ENCODE results near the gene ZIM2. TPM values are rescaled to one million over a fixed set of nuclear protein-coding genes. Genes with fewer than 3 reads are reported as not detected.

Gene ZIM2
- total and polyA plus RNA-seq, 10 donors = 0.73 TPM; not detected in 9

DNA sequence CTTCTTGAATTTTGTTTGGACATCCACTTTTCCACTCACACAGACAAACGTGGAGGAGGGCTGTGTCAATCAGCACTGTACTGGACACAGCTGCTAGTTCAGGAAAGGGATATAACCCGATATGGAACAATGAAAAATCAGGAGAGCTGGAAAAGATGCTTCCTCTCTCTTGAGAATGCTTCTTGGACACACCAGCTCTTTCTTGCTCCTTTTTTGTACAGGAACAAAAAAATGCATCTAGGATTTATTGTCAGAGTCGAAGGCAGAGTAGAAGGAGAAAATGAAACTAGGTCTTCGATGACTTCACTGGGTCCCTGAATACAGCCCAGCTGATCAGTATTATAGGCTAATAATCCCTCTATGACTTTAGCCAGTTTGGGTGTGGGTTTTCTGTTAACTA lies 62.2 kb downstream of the ZIM2 start:
- TF ChIP-seq, protein P1, sequence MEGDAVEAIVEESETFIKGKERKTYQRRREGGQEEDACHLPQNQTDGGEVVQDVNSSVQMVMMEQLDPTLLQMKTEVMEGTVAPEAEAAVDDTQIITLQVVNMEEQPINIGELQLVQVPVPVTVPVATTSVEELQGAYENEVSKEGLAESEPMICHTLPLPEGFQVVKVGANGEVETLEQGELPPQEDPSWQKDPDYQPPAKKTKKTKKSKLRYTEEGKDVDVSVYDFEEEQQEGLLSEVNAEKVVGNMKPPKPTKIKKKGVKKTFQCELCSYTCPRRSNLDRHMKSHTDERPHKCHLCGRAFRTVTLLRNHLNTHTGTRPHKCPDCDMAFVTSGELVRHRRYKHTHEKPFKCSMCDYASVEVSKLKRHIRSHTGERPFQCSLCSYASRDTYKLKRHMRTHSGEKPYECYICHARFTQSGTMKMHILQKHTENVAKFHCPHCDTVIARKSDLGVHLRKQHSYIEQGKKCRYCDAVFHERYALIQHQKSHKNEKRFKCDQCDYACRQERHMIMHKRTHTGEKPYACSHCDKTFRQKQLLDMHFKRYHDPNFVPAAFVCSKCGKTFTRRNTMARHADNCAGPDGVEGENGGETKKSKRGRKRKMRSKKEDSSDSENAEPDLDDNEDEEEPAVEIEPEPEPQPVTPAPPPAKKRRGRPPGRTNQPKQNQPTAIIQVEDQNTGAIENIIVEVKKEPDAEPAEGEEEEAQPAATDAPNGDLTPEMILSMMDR (IDR thresholded peaks at IDR 0.05 in 8 of 11, conservative IDR thresholded peaks at IDR 0.05 in 3 of 11) = no peak
- TF ChIP-seq POLR2AphosphoS5 (IDR thresholded peaks at IDR 0.05) = no peak
- no peak for TF ChIP-seq POLR2A (IDR thresholded peaks at IDR 0.05)
- Histone ChIP-seq H3K9me3 (peaks cover 0 to 84% (median 31%) of the 10 kb centered on the region in 8 donors), H3K4me1 (no peaks in the 10 kb centered on the region), H3K27me3 (replicated peaks in 1 of 7) (no peaks in the 10 kb centered on the region), H3K27ac (no peak overlapping the region), H3K36me3 (no peaks in the 10 kb centered on the region), H3K4me3 (no peak overlapping the region)
- WGBS, 5 donors = 68 to 86% (median 77%) methylated on average over 4 of the region's 4 CpGs
- intact Hi-C loops (cut with DNase I; ENCODE audit: low total_unique reads) = no loop called here
- DNase-seq = no peak

DNA sequence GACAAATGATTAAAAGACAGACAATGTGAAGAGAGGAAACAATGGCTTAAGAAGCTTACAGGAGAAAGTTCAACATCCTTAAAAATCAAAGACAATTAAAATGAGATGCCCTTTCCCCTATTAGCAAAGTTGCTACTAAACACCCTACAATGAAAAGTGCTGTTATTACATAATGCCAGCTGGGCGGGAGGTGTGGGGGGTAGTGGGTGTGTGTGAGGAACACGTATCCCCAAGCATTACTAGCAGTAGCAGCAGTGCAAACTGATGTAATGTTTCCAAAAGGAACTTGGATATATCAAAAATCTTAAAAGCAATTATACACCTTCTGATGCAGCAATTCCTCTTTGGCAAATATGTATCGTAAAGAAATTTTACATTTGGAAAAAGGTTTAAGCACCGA lies 70.9 kb downstream of the ZIM2 start:
- no peak for DNase-seq
- 86 to 94% (median 92%) methylated on average over 4 of the region's 4 CpGs for WGBS, 5 donors
- peaks cover 0 to 9% (median 0%) of the 10 kb centered on the region in 6 donors for H3K4me1 ChIP-seq
- intact Hi-C loops (cut with DNase I; ENCODE audit: low total_unique reads) = no loop called here
- no peaks in the 10 kb centered on the region for H3K27me3 ChIP-seq (replicated peaks in 1 of 7)
- no peak overlapping the region for H3K27ac ChIP-seq
- H3K36me3 ChIP-seq = no peaks in the 10 kb centered on the region
- no peak for TF ChIP-seq POLR2AphosphoS5 (IDR thresholded peaks at IDR 0.05)
- no peak overlapping the region for H3K4me3 ChIP-seq
- peaks cover 0 to 86% (median 37%) of the 10 kb centered on the region in 8 donors for H3K9me3 ChIP-seq

DNA sequence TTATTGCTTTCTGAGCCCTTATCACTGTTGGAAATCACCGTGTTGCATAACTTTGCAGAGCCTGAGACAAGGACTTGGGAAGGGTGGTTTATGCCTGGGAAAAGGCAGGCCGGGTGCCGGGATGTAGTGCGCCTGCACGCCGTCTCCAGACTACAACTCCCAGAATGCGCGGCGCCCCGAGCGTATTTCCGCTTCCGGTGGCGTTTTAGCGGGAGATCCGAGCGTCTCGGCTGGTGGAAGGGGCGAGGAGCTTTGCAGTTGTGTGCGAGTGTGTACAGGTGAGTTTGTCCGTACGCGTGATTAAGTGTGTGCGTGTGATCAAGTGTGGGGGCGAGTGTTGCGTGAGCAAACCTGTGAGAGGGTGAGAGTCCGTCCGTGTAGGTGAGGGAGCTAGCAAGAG lies 75.4 kb downstream of the ZIM2 start:
- H3K4me3 ChIP-seq = peak overlapping the region; percentile 14 to 74 (median 40)
- no peaks in the 10 kb centered on the region for H3K36me3 ChIP-seq
- peaks cover 0 to 9% (median 0%) of the 10 kb centered on the region in 6 donors for H3K4me1 ChIP-seq
- WGBS, 5 donors = 4 to 19% (median 7%) methylated on average over 19 to 28 of the region's 28 CpGs
- no peak overlapping the region for H3K27ac ChIP-seq
- TF ChIP-seq POLR2A (IDR thresholded peaks at IDR 0.05) (no peak), POLR2AphosphoS5 (IDR thresholded peaks at IDR 0.05) (peak; percentile 26 to 60 (median 51))
- H3K9me3 ChIP-seq = peaks cover 0 to 91% (median 66%) of the 10 kb centered on the region in 8 donors
- H3K27me3 ChIP-seq (replicated peaks in 1 of 7) = no peaks in the 10 kb centered on the region
- intact Hi-C loops (cut with DNase I; ENCODE audit: low total_unique reads) = no loop called here
- peak; percentile 75 for DNase-seq

DNA sequence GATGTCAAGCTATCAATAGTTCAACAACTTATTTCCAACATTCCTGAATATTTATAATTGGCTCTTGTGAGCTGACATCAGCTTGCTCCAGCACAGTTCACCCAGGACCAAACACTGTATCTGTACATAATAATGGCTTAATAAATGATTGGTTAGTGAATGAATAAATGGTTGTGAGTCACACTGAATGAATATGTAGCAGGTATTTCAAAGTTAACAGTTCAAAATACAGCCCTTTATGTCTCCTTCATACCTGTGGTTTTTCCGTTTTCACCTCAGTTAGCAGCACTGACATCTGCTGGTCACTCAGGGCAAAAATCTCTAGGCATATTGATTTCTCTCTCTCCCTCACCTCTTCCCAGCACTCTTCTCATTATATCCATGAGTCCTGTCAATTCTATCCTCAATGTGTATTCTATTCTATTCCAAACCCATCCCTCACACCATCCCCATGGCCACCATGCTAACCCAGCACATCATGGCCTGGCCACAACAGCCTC lies 76.3 kb downstream of the ZIM2 start:
- Histone ChIP-seq H3K4me3 (no peak overlapping the region), H3K9me3 (peaks cover 0 to 91% (median 70%) of the 10 kb centered on the region in 8 donors), H3K27me3 (replicated peaks in 1 of 7) (no peaks in the 10 kb centered on the region), H3K36me3 (no peaks in the 10 kb centered on the region), H3K4me1 (peaks cover 0 to 9% (median 0%) of the 10 kb centered on the region in 6 donors), H3K27ac (no peak overlapping the region)
- WGBS, 5 donors = 48 to 79% (median 74%) methylated on average over 1 of the region's 1 CpG
- TF ChIP-seq, protein P1 (IDR thresholded peaks at IDR 0.05 in 8 of 11, conservative IDR thresholded peaks at IDR 0.05 in 3 of 11) = no peak
- TF ChIP-seq POLR2AphosphoS5 (IDR thresholded peaks at IDR 0.05) (no peak), POLR2A (IDR thresholded peaks at IDR 0.05) (no peak)
- intact Hi-C loops (cut with DNase I; ENCODE audit: low total_unique reads) = no loop called here
- no peak for DNase-seq

DNA sequence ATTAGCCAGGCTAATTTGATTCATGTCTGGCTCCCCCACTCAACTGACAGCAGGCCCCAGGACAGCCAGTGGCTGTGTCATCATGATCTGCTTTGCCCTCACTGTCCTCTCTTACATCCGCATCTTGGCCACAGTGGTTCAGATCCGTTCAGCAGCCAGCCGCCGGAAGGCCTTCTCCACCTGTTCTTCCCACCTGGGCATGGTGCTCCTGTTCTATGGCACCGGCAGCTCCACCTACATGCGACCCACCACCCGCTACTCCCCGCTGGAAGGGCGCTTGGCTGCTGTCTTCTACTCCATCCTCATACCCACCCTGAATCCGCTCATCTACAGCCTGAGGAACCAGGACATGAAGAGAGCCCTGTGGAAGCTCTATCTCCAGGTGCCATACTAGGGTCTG lies 79.7 kb downstream of the ZIM2 start:
- DNase-seq = no peak
- Histone ChIP-seq H3K27me3 (replicated peaks in 1 of 7) (no peaks in the 10 kb centered on the region), H3K4me1 (peaks cover 0 to 9% (median 0%) of the 10 kb centered on the region in 6 donors), H3K9me3 (peaks cover 0 to 97% (median 72%) of the 10 kb centered on the region in 8 donors), H3K27ac (no peak overlapping the region), H3K36me3 (no peaks in the 10 kb centered on the region), H3K4me3 (no peak overlapping the region)
- 88 to 97% (median 90%) methylated on average over 10 of the region's 10 CpGs for WGBS, 5 donors
- intact Hi-C loops (cut with DNase I; ENCODE audit: low total_unique reads) = no loop called here
- TF ChIP-seq, protein P1 (IDR thresholded peaks at IDR 0.05 in 8 of 11, conservative IDR thresholded peaks at IDR 0.05 in 3 of 11) = no peak
- no peak for TF ChIP-seq POLR2AphosphoS5 (IDR thresholded peaks at IDR 0.05)
